HG02759 (cell line): Measurements from ENCODE around the gene RACK1.
"Not testable (repeated sequence)": the region's sequence is repeated elsewhere in the genome, so short reads cannot be mapped to it uniquely, and the experiment has no call there.

ENCODE experiments used
- ATAC-seq: cut with Tn5 transposase; IDR thresholded peaks from one replicate; pipeline ENCODE4 v1.9.1; 2021; ENCODE audit warnings: mild to moderate bottlenecking, moderate library complexity; ENCODE audit not compliant: unreplicated experiment

Gene RACK1

DNA sequence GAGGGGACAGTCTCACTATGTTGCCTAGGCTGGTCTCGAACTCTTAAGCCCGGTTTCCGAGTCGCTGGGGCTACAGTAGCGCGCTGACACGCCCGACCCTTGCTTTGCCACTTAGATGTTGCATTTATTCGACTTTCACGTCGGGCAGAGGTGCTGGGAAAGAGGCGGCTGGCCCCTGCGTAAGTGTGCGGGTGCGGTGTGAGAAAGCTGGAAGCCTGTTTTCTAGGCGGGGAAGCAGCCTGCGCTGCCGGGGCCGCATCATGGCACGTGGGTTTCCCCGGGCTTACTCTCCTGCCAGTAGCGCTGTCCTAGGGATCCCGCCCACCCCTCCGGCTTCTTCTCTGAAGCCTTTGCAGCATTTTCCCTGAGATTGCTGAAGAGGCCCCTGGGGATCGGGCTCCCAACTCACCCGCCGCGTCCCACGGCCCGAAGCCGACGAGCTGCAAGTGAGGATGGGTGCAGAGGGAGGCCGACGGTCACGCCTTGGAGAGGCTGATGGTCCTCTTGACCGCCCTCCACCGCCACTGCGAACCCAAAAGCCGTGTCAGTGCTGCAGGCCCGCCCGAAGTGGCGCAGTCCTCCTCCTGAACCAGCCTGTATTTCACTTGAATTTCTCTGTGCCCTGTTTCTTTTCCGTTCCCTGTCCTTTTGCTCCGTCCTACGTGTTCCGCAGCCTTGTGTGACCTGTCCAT, 26.4 kb downstream of the RACK1 start:
- no peak for ATAC-seq

DNA sequence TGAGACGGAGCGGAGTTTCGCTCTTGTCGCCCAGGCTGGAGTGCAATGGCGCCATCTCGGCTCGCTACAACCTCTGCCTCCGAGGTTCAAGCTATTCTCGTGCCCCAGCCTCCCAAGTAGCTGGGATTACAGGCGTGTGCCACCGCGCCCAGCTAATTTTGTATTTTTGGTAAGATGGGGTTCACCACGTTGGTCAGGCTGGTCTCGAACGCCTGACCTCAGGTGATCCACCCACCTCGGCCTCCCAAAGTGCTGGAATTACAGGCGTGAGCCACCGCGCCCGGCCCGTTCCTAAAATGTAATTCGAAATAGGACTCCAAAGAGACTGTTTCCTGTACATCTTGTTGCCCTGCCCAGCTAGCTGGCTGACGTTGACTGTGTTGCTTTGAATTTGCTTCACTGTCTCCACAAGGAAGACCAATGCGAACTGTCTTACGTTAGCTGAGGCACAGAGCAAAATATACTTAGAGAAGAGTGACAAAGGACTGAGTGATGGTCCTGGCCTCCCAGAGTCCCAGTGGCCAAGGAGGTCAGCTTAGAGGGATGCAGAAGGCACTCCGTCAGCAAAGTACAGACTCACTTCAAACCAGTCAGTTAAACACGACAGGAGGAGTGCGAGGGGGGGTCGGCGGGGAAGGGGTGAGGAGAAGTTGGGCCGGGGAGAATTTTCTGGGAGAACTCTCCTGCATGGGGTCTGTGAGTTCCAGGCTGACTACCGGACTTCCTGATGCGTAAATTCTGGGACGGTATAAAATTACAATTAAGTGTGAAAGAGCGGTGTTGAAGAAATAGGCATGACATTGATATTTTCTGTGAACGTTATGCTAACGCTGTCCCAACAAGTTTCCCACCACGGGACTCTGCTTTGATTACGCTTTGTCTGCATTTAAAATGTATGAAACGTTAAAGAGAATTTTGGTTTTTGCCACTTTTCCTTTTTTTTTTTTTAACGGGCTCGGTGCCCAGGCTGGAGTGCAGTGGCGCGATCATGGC, 27.4 kb downstream of the RACK1 start:
- ATAC-seq: no peak

DNA sequence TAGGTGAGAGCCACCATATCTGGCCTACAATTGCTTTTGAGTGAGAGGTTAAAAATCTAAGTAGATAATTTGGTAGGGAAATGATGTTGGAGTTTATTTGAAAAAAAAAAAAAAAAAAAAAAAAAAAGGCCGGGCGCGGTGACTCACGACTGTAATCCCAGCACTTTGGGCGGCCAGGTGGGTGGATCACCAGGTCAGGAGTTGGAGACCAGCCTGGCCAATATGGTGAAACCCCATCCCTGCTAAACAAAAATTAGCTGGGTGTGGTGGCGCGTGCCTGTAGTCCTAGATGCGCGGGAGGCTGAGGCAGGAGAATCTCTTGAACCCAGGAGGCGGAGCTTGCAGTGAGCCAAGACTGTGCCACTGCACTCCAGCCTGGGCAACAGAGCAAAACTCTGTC, 29.5 kb downstream of the RACK1 start:
- ATAC-seq: not testable (repeated sequence)

DNA sequence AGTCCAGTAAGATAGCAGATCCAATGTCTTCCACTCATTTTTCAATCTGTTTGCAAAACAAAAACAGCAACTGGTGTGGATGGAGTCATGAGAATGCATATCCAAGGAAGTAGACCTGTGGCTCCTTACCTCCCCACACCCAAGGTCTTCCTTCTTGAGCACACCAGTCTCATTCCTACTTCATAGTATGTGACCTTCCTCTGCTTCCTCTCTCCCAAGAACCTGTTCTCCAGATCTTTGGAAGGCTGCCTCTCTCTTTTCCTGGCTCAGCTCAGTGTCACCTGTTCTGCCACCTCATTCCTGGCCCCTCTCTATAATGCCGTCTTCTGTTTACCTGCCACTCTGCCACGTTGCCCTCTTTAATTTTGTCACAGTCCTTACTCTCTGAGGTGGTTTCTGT, 30.8 kb downstream of the RACK1 start:
- no peak for ATAC-seq

DNA sequence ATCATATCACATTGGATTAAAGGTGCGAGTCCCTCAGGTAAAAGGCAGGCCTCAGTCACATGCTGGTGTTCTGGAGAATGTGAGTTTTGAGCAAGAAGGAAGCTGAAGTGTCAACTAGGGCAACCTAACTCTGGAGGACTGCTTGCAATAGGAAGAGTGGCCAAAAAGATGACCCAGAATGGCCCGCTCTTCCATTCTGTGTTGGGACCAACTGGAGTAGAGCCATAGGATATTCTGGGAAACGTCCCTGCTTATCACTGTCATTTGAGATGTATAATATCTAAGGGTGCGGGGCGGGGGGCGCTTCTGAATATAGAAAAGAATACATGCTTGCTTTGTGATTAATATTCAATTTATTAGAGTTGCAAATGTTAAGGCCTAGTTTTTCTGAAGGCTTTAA, 31.6 kb downstream of the RACK1 start:
- ATAC-seq: no peak

DNA sequence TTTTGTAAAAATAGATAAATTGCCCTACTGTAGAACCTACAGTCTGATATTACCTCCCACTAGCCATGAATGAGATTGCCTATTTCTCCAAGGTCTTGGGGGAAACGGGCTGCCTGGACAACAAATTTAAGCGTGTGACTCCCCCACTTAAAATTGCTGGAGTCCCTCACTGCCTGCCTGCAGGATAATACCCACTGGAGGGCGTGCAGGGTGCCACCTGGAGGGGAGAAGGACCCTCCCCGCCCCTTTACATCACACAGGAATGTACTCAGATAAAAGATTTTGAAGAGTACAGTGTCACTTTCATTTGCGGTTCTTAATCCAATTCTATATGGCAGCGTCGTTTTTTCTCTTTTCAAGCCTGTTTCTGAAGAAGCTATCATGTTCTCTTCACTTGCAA, 32.5 kb downstream of the RACK1 start:
- ATAC-seq: no peak

DNA sequence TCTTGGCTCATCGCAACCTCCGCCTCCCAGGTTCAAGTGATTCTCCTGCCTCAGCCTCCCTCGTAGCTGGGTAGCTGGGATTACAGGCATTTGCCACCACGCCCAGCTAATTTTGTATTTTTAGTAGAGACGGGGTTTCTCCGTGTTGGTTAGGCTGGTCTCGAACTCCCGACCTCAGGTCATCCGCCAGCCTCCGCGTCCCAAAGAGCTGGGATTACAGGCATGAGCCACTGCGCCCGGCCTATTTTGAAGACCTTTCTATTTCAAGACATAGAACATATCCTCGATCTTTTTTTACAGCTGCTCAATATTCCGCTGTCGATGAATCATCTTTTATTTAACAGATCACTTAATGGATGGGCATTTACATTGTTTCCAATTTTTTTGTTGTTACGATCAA, 33.0 kb downstream of the RACK1 start:
- not testable (repeated sequence) for ATAC-seq

DNA sequence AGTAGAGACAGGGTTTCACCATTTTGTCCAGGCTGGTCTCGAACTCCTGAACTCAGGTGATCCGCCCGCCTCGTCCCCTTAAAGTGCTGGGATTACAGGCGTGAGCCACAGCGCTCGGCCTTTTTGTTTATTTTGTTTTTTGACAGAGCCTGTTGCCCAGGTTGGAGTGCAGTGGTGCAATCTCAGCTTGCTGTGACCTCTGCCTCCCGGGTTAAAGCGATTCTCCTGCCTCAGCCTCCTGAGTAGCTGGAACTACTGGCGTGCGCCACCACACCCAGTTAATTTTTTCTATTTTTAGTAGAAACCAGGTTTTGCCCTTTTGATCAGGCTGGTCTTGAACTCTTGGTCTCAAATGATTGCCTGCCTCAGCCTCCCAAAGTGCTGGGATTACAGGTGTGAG, 33.6 kb downstream of the RACK1 start:
- ATAC-seq: not testable (repeated sequence)

DNA sequence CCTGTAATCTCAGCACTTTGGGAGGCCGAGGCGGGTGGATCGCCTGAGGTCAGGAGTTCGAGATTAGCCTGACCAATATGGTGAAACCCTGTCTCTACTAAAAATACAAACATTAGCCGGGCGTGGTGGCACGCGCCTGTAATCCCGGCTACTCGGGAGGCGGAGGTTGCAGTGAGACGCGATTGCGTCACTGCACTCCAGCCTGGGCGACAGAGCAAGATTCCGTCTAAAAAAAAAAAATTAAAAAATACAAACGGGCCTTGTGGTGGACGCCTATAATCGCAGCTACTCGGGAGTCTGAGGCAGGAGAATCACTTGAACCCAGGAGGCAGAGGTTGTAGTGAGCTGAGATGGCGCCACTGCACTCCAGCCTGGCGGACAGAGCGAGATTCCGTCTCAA, 34.7 kb downstream of the RACK1 start:
- not testable (repeated sequence) for ATAC-seq

DNA sequence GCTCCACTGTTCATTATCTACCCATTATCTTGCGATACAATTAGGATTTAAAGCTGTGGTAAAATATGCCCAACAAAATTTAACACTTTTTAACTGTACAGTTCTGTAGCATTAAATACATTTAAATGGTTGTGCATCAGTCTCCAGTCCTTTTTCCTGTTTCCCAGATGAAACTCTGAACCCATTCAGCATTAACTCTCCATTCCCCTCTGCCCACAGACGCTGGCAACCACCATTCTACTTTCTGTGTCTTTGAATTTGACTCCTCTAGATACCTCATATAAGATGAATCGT, 35.8 kb downstream of the RACK1 start:
- ATAC-seq: no peak

DNA sequence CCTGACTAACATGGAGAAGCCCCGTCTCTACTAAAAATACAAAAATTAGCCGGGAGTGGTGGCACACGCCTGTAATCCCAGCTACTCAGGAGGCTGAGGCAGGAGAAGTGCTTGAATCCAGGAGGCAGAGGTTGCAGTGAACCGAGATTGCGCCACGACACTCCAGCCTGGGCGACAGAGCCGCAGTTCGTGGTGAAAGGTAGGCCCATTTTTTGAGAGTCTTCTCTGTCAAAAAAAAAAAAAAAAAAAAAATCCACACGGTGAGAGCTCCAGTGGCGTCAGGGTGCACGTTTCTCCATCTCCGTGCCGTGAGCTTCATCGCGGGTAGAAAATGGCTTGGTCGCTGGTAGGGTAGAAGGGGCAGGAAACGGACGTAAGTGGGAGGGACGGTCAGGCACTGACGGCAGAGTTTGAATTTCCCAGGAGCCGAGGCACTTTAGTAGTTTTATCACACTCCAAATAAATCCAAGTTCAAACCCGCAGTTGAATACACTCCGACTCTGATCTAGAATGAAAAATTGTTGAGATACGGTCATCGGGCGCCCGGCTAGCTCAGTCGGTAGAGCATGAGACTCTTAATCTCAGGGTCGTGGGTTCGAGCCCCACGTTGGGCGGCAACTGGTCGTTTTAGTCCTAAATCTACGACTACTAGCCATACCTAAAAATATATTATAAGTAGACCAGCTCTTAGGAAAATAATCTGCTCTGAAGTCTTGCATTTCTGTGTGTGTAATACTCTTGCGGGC, 36.3 kb downstream of the RACK1 start:
- peak; percentile 58 for ATAC-seq

DNA sequence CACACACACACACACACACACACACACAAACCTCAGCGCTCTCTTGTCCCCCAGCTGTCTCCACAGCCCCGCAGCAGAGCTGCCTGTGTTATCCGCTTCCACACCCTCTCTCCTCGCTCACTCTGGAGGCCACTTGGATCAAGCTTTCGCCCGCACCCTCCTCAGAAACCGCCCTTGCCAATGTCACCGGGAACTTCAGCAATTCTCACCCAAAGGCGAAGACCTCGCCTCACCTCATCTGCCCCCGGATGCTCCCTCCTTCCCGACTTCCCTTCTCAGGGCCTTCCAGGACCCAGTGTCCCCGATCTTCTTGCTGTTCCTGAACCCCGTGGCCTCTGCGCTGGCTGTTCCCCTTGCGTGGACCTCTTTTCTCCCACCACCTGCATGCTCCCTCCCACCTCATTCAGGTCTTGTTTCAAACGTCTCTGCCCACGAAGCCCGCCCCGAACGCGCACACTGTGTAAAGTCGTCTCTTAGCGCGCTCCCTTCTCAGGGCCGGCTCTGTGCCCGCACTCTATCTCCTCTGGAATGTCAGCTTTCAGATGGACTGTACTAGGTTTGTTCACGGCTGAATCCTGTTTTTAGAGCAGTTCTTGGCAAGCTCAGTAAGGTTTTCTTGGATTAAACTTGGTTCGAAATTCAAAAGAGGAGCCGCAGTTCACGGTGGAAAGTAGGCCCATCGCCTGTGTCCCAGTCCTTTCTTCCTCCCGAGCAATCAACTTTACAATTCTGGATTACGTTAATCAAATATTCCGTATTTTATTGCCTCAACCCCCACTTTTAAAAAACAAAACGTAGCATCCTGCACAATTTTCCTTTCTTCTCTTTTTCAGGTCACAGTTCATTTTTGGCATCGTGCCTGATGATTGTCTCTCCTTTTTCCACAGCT, 37.7 kb downstream of the RACK1 start:
- ATAC-seq: no peak

DNA sequence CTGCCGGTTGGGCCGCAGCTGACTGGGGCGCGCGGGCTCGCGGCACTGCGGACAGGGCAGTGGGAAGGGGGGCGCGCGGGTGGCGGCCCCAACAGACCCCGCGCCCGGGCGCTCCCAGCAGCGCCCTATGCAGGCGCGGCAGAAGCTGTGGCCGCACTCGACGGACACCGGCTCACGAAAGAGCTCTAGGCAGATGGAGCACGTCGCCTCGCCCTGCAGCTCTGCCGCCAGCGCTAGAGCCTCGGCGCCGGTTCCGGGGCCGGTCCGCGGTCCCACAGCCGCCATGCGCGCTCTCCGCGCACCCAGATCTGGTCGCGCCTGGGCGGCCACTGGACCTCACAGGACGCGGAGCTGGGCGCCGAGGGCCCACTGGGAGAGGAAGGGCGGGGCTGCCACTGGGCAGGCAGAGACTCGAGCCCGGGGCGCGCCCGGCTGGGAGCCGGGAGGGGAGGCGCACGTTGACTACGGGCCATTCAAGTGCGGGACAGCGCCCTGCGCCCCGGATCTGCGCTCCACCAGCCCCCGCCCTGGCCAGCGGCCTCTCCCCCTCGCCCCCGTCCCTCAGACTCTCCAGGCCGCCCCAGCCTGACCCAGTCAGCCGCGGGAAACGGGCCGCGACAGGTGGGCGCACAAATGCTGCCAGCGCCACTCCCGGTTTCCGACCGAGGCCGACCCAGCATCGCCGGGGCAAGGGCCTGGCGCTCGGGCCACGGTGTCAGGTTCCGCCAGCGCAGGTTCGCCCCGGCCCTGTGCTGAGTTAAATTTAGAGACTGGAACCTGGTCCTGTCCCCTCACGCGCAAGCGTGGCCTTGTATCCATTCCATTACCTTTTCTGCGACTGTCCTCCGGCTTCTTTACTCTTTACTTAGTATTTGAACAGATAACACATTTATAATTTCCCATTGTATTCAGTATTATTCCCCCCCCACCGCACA, 38.6 kb downstream of the RACK1 start, which contains the start of gene TRIM7:
Gene TRIM7, minus strand, starts transcription at position 371 of the 935 bp plus-strand sequence. Its CDS starts 86 bp downstream, at position 285.
- ATAC-seq: no peak

DNA sequence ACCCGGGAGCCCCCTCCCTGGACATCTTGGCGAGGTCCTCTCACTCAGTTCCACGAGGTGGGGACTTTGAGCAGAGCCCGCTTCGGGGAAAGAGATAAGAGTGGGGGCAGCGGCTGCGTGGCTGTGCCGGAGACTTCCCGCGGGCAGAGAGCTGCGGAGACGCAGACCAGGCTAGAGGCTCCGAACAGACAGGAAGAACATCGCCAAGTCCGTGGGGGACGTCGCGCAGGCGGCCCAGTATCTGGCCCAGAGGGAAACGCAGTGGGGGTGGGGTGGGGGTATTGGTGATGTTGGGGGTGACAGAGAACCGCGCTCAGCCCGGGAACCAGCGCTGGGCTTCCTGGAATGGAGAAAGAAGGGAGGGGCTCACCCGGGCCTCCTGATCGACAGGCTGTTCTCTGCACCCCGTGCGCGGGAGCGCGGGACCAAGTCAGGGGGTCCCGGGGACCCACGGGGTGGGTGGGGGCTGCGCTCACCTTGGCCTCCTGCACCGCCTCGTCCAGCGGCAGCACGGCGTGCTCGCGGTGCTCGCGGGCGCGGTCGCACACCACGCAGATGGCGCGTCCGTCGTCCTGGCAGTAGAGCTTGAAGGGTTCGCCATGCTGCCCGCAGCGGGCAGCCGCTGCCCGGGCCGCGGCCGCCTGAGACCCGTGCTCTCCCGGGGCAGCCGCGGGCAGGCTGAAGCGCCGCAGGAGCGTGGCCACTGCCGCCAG, 39.4 kb downstream of the RACK1 start:
- no peak for ATAC-seq

DNA sequence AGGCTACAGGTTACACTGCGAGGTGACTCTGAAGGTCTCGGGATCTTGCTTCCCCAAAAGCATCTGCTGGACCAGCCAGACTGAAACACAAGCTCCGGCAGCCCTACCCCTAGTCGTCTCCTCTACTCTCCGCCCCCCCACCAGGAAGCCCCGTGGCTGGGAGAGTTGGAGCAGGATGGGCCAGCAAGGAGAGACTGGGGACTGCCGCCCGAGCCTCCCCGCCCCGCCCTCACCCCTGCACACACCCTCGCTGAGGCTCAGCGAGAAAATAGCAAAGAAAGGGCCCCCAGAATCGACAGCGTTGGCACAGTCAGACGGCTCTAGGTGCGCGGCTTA, 40.0 kb downstream of the RACK1 start:
- no peak for ATAC-seq

DNA sequence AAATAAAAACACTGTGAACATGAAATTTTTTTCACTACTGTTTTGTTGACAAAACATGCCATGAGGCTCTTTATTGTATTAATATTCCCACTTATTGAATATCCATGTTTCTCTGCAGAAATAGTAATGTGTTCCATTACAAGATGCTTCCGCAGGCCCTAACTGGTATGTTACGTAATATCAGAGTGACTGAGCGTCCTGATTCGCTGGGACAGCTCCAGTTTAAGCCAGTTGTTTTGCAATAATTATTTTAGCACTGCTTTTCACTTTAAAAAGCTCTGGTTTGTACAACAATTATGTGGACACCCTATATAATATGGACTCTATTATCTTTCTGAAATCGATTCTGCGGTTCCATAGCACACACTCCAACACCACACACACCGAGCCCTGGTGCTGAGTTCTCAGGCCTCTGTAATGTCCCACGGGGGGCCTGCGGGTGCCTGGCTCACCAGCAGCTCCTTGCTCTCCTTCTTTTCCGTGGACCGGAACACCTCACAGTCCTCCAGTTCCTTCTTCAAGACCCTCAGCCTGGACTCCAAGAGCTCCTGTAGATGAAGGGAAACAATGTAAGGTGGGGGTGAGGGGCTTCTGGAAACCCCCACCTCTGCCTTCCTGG, 40.5 kb downstream of the RACK1 start:
- no peak for ATAC-seq

DNA sequence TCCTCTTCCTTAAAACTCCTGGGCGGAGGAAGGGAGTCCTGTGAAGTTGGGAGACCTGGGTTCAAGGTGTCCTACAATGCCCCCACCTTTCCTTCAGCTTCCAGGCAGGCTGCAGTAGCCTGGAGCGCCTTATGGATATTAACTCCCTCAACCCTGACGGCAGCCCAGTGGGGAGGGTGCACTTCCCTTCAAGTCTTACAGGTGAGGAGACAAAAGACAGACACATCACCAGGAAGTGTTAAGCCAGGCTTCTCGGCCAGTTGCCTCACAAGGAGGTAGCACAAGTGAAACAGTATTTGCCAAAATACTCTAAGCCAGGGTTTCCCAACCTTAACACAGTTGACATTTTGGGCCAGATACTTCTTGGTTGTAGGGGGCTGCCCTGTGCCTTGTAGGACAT, 42.9 kb downstream of the RACK1 start:
- ATAC-seq: no peak

DNA sequence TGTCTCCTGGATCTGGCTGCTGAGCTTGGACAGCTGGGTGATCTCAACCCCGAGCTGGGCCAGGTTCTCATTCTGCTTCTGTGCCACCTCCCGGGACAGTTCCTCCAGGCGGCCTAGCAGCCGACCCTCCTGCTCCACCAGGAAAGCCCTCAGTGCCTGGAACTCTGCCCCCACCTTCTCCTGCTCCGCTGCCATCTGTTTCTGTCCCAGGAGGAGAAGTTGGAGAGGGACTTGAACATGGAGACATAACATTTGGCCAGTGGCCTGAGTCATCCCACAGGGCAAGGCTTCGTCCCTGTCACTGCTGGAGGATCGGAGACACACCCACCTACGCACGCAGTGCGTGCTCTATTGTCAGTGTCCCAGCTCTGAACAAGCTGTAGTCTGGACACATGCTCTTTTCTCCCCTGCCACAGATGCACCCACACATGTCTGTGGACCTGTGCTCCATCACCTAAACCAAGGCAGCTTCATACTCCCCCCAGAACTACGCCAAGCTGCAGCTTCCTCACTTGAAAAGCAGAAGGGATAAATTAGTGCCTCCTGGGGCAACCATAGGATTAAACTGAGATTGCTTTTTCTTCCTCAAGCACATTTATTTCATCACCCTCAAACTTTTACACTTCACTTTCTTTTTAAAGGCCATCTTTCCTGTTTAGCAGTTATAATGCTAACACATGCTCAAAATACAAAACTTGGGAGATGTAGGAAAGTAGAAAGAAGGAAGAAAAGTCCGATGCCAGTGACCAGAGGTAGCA, 43.6 kb downstream of the RACK1 start:
- no peak for ATAC-seq
